Neuronal stem cell (in vitro differentiated cells): ENCODE measurements around the gene KRTAP29-1.

Experiments
- DNase-seq: peaks from one replicate; pipeline ENCODE4 v3.0.0-alpha.2; 2013; ENCODE audit warnings: low spot score
- H2AFZ ChIP-seq: one replicate; pipeline ENCODE4 v1.6.1; 2013; ENCODE audit warnings: mild to moderate bottlenecking, low read length, inconsistent platforms
- H2AK5ac ChIP-seq: 2 replicates; pipeline ENCODE4 v1.6.1; 2013; ENCODE audit warnings: low read depth, mild to moderate bottlenecking, inconsistent platforms, low read length, moderate library complexity, mixed read lengths
- H2BK120ac ChIP-seq: 2 replicates; pipeline ENCODE4 v1.6.1; 2013; ENCODE audit warnings: low read depth, mild to moderate bottlenecking, inconsistent platforms, low read length, moderate library complexity, mixed read lengths
- H2BK12ac ChIP-seq: one replicate; pipeline ENCODE4 v1.6.1; 2013; ENCODE audit warnings: low read length, inconsistent platforms
- H2BK15ac ChIP-seq: 2 replicates; pipeline ENCODE4 v1.6.1; 2013; ENCODE audit warnings: mild to moderate bottlenecking, low read length, inconsistent platforms, mixed read lengths
- H2BK5ac ChIP-seq: one replicate; pipeline ENCODE4 v1.6.1; 2013; ENCODE audit warnings: inconsistent platforms, mild to moderate bottlenecking, low read length, moderate library complexity
- H3K14ac ChIP-seq: one replicate; pipeline ENCODE4 v1.6.1; 2013; ENCODE audit warnings: low read length, inconsistent platforms
- H3K18ac ChIP-seq: 2 replicates; pipeline ENCODE4 v1.6.1; 2013; ENCODE audit warnings: low read length, inconsistent platforms
- H3K23ac ChIP-seq: 2 replicates; pipeline ENCODE4 v1.6.1; 2013; ENCODE audit warnings: low read depth, mild to moderate bottlenecking, mixed read lengths, low read length, inconsistent platforms; ENCODE audit not compliant: poor library complexity
- H3K27ac ChIP-seq: replicated peaks from 3 replicates; pipeline ENCODE4 v1.5.1; 2013; ENCODE audit warnings: low read length, inconsistent platforms
- H3K27me3 ChIP-seq, 3 experiments: 2 replicates each; pipeline ENCODE4 v1.6.1; 2013; ENCODE audit warnings: low read length in 3 of 3, mild to moderate bottlenecking in 2 of 3, inconsistent platforms in 1 of 3, low read depth in 1 of 3, mixed read lengths in 1 of 3, moderate library complexity in 1 of 3; ENCODE audit not compliant: control insufficient read depth in 3 of 3, insufficient read depth in 3 of 3
- H3K36me3 ChIP-seq, 2 donors: replicated peaks in 1 of 2; 2 replicates each; pipeline ENCODE4 v1.6.1; 2013; ENCODE audit warnings: low read length in 2 of 2; ENCODE audit not compliant: control insufficient read depth in 2 of 2, insufficient read depth in 2 of 2
- H3K4ac ChIP-seq: 2 replicates; pipeline ENCODE4 v1.6.1; 2013; ENCODE audit warnings: inconsistent platforms, mild to moderate bottlenecking, low read length, moderate library complexity
- H3K4me1 ChIP-seq, 2 donors: 1 replicate in 1 of 2; 2 replicates in 1 of 2; pipeline ENCODE4 v1.6.1; 2013; ENCODE audit warnings: low read length in 2 of 2, low read depth in 1 of 2; ENCODE audit not compliant: control insufficient read depth in 2 of 2, insufficient read depth in 1 of 2
- H3K4me2 ChIP-seq: one replicate; pipeline ENCODE4 v1.6.1; 2013; ENCODE audit warnings: mild to moderate bottlenecking, low read length, inconsistent platforms; ENCODE audit not compliant: insufficient read depth, poor library complexity, severe bottlenecking
- H3K4me3 ChIP-seq, 2 donors: 2 replicates each; pipeline ENCODE4 v1.5.1; 2013; ENCODE audit warnings: low read length in 2 of 2, mild to moderate bottlenecking in 2 of 2, inconsistent platforms in 1 of 2, moderate library complexity in 1 of 2
- H3K79me1 ChIP-seq: one replicate; pipeline ENCODE4 v1.6.1; 2013; ENCODE audit warnings: low read depth, mild to moderate bottlenecking, inconsistent platforms, low read length, moderate library complexity
- H3K9ac ChIP-seq: one replicate; pipeline ENCODE4 v1.6.1; 2013; ENCODE audit warnings: mild to moderate bottlenecking, low read depth, low read length, inconsistent platforms; ENCODE audit not compliant: poor library complexity
- H3K9me3 ChIP-seq, 2 donors: replicated peaks in 1 of 2; 2 replicates each; pipeline versions ENCODE3 to v1.6.1; 2013; ENCODE audit warnings: low read length in 2 of 2, mild to moderate bottlenecking in 2 of 2, inconsistent platforms in 1 of 2, low read depth in 1 of 2, mixed read lengths in 1 of 2, moderate library complexity in 1 of 2; ENCODE audit not compliant: control insufficient read depth in 2 of 2, insufficient read depth in 1 of 2
- H4K8ac ChIP-seq: one replicate; pipeline ENCODE4 v1.6.1; 2013; ENCODE audit warnings: low read depth, mild to moderate bottlenecking, inconsistent platforms, low read length, moderate library complexity
- H4K91ac ChIP-seq: one replicate; pipeline ENCODE4 v1.6.1; 2013; ENCODE audit warnings: low read length, low read depth, mild to moderate bottlenecking, inconsistent platforms; ENCODE audit not compliant: poor library complexity
- WGBS, 2 donors: extraction: QIAGEN DNeasy Blood & Tissue Kit; methylation state at CpG; one replicate each; pipeline ENCODE4 v1.1.7; 2013; ENCODE audit warnings: missing lambda C conversion rate in 2 of 2, mixed read lengths in 1 of 2; ENCODE audit not compliant: insufficient read length in 2 of 2, insufficient replicate concordance in 1 of 2; ENCODE audit errors: extremely low coverage in 2 of 2; 5-methylcytosine and 5-hydroxymethylcytosine counted together

Gene KRTAP29-1

DNA sequence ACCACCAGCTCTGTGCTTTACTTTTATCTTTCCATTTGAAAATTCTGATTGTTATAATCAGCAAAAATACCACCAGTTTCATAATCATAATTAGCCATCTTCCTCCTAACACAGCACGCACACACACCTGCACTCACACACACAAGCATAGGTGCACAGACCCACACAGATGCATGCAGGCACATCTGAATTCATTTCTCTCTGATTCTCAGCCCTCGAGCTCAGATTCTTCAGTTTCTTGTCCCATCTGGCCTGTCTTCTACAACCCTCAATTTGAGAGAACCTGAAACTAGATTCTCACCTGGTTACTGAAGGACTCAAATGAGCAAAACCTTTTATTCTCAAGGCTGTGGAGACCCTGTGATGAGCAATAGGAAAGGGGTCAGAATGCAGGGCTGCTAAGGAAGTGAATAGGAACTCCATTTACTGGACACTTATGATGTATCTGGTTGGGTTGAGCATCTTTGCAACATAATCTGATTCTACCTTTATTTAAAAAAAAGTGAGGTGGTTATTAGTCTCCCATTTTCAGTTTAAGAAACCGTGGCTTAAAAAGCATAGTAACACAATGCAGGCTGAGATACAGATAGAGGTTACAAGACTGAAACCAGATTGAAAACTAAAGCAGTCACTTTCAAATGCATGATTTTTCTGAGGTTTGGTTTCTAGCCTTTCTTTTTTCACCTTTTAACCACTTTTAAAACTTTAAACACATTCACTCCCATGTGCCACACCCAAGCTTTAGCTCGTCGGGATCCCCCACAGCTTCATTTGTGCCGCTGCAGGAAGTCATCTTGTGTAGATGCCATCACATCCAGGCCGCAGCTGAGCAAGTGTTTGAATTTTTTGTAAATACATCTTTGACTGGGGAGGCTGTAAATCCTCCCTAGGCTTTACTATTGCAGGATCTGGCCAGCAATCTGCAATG lies 38.5 kb upstream of the KRTAP29-1 start:
- H3K79me1 ChIP-seq = no peaks in the 10 kb centered on the region
- H3K27ac ChIP-seq = no peak overlapping the region
- H3K23ac ChIP-seq = no peak overlapping the region
- H3K4me3 ChIP-seq = no peak overlapping the region
- H3K9me3 ChIP-seq = peaks cover 0 to 3% of the 10 kb centered on the region in 2 donors
- H3K27me3 ChIP-seq = no peaks in the 10 kb centered on the region
- no peaks in the 10 kb centered on the region for H3K4me1 ChIP-seq
- no CpG with 5 or more reads among the region's 7 CpGs for WGBS, 2 donors
- no peak overlapping the region for H4K91ac ChIP-seq
- no peak overlapping the region for H2BK12ac ChIP-seq
- H3K4ac ChIP-seq = no peak overlapping the region
- no peak overlapping the region for H3K4me2 ChIP-seq
- no peak overlapping the region for H3K14ac ChIP-seq
- no peak overlapping the region for H2AK5ac ChIP-seq
- no peak overlapping the region for H2AFZ ChIP-seq
- H3K9ac ChIP-seq = no peak overlapping the region
- H2BK120ac ChIP-seq = no peak overlapping the region
- H3K18ac ChIP-seq = no peak overlapping the region
- DNase-seq = no peak
- no peaks in the 10 kb centered on the region for H3K36me3 ChIP-seq
- no peak overlapping the region for H2BK5ac ChIP-seq
- H4K8ac ChIP-seq = no peak overlapping the region
- no peak overlapping the region for H2BK15ac ChIP-seq

- Histone ChIP-seq H3K9me3 (peaks cover 0 to 3% of the 10 kb centered on the region in 2 donors), H3K4me3 (no peak overlapping the region), H2AFZ (no peak overlapping the region), H3K36me3 (no peaks in the 10 kb centered on the region), H4K91ac (no peak overlapping the region), H3K9ac (no peak overlapping the region), H3K27ac (no peak overlapping the region), H3K23ac (no peak overlapping the region), H3K27me3 (no peaks in the 10 kb centered on the region), H2AK5ac (no peak overlapping the region), H2BK15ac (no peak overlapping the region), H3K18ac (no peak overlapping the region), H2BK120ac (no peak overlapping the region), H3K79me1 (no peaks in the 10 kb centered on the region), H2BK5ac (no peak overlapping the region), H3K14ac (no peak overlapping the region), H3K4ac (no peak overlapping the region), H3K4me2 (no peak overlapping the region), H3K4me1 (no peaks in the 10 kb centered on the region), H4K8ac (no peak overlapping the region), H2BK12ac (no peak overlapping the region)
- no peak for DNase-seq
- no CpG with 5 or more reads among the region's 3 CpGs for WGBS, 2 donors
Observed at GRCh38 chr17:41340494-41340893, 37.8 kb upstream of the KRTAP29-1 start.

DNA sequence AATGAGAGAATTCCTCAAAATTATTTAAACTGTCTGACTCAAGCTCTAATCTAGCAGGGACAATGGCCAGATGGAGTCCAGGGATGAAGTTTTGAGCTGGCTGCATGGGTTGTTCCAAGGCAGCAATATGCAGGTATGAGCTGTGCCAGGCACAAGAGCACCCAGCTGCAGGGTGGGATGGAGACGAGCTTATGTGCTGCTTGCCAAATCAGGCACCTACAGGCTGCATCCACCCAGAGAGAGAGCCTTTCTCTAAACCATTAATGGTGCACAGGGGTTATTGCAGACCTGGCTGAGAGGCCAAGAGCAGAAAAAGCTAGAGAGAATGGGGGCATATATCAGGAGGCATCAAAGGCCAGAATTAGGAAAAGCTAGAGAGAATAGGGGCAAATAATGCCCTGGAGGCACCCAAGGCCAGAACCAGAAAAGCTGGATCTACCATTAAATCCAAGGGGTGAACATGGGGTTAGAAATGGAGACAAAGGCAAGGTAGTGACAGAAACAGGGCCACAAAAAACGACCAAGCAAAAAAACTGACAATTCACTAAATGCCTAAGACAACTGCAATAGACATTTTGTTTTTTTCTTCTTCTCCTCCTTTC lies 37.0 kb upstream of the KRTAP29-1 start:
- H2BK5ac ChIP-seq = no peak overlapping the region
- no peak overlapping the region for H3K9ac ChIP-seq
- WGBS, 2 donors = no CpG with 5 or more reads among the region's 2 CpGs
- no peak overlapping the region for H3K14ac ChIP-seq
- no peak overlapping the region for H3K4me2 ChIP-seq
- DNase-seq = no peak
- H3K4me3 ChIP-seq = no peak overlapping the region
- no peaks in the 10 kb centered on the region for H3K27me3 ChIP-seq
- no peak overlapping the region for H3K23ac ChIP-seq
- no peak overlapping the region for H4K8ac ChIP-seq
- H3K4me1 ChIP-seq = no peaks in the 10 kb centered on the region
- no peak overlapping the region for H3K4ac ChIP-seq
- H3K9me3 ChIP-seq = peaks cover 0 to 3% of the 10 kb centered on the region in 2 donors
- no peak overlapping the region for H3K27ac ChIP-seq
- H3K18ac ChIP-seq = no peak overlapping the region
- no peak overlapping the region for H2BK15ac ChIP-seq
- no peak overlapping the region for H2AFZ ChIP-seq
- no peak overlapping the region for H2BK120ac ChIP-seq
- no peak overlapping the region for H2BK12ac ChIP-seq
- no peaks in the 10 kb centered on the region for H3K79me1 ChIP-seq
- no peaks in the 10 kb centered on the region for H3K36me3 ChIP-seq
- H4K91ac ChIP-seq = no peak overlapping the region
- no peak overlapping the region for H2AK5ac ChIP-seq

GRCh38 chr17:41338961-41339485 lies 36.4 kb upstream of the KRTAP29-1 start:
- H3K4ac ChIP-seq = no peak overlapping the region
- no peak overlapping the region for H2BK15ac ChIP-seq
- H2BK12ac ChIP-seq = no peak overlapping the region
- H3K4me3 ChIP-seq = no peak overlapping the region
- no peak overlapping the region for H3K4me2 ChIP-seq
- no peak overlapping the region for H4K8ac ChIP-seq
- no peaks in the 10 kb centered on the region for H3K79me1 ChIP-seq
- H3K9ac ChIP-seq = no peak overlapping the region
- no peak overlapping the region for H2AFZ ChIP-seq
- H3K36me3 ChIP-seq = no peaks in the 10 kb centered on the region
- H3K14ac ChIP-seq = no peak overlapping the region
- no peak overlapping the region for H3K18ac ChIP-seq
- no peak overlapping the region for H2BK5ac ChIP-seq
- no peak overlapping the region for H3K23ac ChIP-seq
- H3K27ac ChIP-seq = no peak overlapping the region
- DNase-seq = no peak
- H4K91ac ChIP-seq = no peak overlapping the region
- no peaks in the 10 kb centered on the region for H3K27me3 ChIP-seq
- WGBS, 2 donors = no CpG with 5 or more reads among the region's 5 CpGs
- H3K4me1 ChIP-seq = no peaks in the 10 kb centered on the region
- H3K9me3 ChIP-seq = peaks cover 0 to 3% of the 10 kb centered on the region in 2 donors
- no peak overlapping the region for H2BK120ac ChIP-seq
- H2AK5ac ChIP-seq = no peak overlapping the region
